Activated CD4-positive, CD25-positive, alpha-beta regulatory T cell treated with anti-CD3 and anti-CD28 coated beads, Interleukin-2, amount 50 U/mL, for 24 hours (primary cell): Measurements from ENCODE around the gene AHI1.
"Not testable (repeated sequence)": the region's sequence is repeated elsewhere in the genome, so short reads cannot be mapped to it uniquely, and the experiment has no call there.

Source experiments
- ATAC-seq, 2 donors: fragments of 150-1000 bp; cut with Tn5 transposase; one replicate each; pipeline ENCODE4 v1.10.0; 2021; ENCODE audit warnings: mild to moderate bottlenecking in 1 of 2, moderate library complexity in 1 of 2

AHI1 gene

DNA sequence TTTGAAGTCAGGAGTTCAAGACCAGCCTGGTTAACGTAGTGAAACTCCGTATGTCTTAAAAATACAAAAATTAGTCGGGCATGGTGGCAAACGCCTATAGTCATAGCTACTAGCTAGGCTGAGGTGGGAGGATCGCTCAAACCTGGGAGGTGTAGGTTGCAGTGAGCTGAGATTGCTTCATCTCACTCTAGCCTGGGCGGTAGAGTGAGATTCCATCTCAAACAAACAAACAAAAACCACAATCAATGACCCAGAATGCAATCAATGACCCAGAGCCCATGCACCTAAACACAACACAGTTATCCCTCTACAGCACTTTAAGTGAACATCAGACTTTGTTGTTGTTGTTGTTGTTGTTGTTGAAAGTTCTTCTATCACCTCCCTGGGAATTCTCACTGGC is 238.6 kb downstream of the AHI1 start:
- ATAC-seq, result no peak

DNA sequence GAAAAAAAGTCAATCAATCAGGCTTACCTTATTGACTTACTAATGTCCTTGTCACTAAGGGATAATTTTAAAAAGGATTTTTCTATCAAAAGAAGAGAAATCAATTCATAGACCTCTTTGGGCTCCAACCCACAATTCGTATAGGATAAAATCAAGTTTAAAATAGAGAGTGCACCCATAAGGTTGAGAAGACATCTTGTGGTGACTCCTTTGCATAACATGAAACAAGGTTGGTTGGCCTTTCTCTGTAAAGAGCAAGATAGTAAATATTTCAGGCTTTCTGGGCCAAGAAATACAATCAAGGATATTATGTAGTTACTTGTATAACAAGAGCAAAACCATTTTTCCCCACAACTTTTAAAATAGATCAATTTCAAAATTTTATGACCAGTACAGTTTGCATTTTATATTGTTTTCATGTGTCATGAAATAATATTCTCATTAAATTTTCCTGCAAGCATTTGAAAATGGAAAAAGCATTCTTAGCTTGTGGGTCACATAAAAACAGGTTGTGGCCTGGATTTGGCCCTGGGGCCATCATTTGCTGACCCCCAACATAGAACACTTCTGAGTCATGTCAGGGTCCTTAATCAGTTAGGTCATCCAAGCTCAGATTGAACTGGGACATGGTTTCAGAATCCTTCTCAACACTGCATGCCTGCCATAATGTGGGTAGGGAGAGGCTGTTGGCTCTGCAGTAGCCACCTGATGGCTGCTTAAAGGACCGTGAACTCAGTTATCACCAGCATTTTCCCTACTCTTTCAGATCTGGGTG is 239.7 kb downstream of the AHI1 start:
- ATAC-seq, result no peak

DNA sequence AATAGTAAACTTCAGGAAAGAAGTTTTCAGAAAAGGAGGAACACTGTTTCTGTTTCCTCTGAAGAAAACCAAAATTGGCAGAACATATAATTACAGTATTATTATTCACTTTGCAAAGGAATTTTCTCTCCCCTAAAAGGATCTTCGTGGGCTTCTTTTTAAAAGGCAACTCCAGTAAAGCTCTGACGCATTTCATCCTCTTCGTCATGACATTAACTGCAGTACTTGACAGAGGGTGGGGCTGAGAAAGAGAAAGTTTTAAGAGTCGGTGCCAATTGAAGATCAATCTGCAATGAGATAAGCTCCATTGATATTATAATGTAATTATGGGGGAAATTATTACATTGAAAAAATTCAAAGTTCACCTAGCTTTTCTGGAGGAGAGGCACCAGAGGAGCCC is 240.7 kb downstream of the AHI1 start:
- ATAC-seq, result no peak

DNA sequence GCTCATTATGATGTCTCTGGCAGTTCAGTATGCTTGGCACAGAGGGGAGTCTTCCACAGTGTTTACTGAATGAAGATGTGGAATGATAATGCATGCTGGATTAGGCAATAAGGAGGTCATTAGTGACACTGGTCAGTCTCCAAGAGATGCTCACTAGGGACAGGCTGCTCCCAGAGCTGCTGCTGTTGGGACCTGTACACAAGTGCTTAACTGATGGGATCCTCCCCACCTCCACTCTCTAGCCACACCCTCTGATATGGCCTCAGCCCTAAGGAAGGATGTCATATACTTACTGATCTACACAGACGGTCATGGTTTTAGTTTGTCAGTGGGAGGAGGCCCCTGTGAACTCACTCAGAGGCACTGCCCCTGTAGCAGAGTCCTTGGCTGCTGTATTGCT is 243.1 kb downstream of the AHI1 start:
- ATAC-seq, result no peak

DNA sequence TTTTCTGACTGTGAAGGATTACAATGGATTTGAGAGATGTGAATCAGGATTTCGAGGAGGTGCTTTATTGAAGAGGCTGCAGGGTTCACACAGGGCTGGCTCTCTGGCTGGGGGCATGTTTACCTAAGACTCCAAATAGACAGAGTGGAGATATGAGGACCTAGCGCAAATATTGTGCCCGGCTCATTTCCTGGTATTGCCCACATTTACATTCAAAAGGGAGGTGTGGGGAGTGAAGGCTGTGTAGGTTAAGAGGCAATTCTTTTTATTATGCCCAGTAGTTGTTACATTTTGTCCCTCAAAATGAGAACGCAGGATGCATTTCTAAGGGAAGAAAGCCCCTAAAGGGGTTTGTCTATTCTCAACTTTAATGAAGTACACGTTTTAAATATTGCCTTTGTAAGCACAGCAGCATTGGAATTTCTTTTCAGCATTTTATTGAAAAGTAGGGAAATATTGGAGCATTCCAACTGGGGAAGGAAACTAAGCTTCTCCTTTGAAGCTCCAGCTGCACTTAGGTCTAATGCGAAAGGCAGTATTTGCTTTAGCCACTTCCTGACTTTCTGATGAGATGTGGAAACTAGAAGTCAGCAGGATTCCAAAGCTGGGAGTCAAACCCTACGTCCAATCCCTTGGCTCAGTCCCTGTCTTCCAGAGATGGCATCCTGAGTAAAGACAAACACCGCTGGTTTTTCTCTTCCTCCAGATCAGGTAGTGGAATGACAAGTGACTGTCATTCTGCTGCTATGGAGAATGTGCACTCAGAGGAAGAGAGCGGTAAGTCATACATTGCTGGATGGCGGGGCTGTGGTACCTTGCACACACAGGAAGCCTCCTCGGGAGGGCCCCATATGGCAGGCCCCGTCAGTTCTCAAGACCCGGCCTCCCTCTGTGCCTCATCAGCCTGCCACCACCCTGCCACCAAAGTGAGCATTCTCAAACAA is 245.8 kb downstream of the AHI1 start:
- ATAC-seq, result no peak

DNA sequence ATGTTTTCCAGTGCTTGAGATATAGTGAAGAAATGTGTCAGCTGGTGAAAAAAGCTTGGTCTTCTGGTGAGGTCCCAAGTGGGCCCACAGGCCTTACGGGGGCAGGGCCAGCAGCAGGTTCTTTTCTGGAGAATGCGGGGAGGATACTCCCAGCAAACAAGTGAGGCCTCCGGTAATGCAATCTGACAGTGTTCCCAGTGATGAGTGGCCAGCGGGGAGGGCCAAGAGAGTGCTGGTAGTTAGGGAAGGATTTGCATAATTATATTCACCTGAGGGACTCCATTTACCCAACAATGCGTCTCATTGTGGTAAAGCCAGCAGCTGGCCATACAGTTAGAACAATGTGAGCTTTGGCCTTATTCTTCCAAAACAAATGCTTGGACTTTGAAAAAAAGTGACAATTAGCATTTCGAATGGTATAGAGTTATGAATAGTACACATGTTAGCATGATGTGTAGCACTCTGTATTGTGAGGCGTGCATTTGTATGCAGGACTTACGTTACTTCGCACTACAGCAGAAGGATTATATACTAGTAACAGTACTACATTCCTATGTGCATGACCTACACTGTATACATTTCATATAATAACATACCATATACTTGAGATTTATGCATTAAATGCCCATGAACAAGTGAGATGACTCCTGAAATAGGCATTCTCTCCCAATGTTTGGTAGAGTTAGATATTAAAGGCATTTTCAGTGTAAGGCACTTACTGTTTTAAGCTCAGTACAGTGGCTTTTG is 246.6 kb downstream of the AHI1 start:
- ATAC-seq, result no peak

DNA sequence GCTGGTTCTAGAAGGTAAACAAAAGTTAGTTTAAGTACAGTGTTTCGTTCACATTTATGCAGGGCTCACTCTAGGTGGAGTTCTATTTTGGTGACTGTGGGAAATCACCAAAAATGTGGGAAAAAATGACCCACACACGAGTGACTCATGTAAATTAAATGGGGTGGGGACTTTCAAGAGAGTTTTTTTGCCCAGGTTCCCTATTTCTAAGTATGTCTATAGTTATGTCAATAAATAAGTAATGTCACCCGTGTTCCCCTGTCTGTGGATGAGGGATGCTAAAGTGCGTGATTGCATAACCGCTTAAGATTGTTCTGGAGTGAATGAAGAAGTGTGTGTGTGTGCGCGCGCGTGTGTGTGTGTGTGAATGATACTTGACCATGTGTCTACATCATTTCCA is 247.3 kb downstream of the AHI1 start:
- no peak for ATAC-seq

DNA sequence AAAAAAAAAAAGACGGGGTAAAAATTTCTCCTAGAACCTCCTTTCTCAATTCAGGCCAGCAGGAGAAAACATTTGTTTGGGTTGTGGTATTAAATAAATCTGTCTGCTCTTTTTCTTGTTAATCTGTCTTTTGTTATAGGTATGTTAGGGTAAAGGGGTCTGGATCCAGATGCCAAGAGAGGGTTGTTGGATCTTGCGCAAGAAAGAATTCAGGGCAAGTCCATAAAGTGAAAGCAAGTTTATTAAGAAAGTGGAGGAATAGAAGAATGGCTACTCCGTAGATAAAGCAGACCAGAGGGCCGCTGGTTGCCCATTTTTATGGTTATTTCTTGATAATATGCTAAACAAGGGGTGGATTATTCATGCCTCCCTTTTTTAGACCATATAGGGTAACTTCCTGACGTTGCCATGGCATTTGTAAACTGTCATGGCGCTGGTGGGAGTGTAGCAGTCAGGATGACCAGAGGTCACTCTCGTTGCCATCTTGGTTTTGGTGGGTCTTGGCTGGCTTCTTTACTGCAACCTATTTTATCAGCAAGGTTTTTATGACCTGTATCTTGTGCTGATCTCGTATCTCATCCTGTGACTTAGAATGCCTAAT is 251.0 kb downstream of the AHI1 start:
- not testable (repeated sequence) for ATAC-seq

DNA sequence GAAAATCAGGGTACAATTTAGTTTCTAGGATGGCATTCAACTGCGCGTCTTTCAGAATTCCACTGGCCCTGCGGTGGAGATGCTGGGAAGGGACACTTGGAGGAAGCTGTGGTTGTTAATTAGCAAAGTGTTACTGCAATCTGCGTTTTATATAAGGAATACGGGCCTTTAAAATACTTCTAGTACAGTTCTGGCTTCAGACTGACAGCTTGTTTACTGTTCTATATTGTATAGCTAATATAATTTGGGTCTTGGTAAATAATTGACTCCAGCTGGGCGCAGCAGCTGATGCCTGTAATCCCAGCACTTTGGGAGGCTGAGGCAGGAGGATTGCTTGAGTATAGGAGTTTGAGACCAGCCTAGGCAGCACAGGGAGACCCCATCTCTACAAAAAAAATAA is 252.7 kb downstream of the AHI1 start:
- no peak for ATAC-seq

DNA sequence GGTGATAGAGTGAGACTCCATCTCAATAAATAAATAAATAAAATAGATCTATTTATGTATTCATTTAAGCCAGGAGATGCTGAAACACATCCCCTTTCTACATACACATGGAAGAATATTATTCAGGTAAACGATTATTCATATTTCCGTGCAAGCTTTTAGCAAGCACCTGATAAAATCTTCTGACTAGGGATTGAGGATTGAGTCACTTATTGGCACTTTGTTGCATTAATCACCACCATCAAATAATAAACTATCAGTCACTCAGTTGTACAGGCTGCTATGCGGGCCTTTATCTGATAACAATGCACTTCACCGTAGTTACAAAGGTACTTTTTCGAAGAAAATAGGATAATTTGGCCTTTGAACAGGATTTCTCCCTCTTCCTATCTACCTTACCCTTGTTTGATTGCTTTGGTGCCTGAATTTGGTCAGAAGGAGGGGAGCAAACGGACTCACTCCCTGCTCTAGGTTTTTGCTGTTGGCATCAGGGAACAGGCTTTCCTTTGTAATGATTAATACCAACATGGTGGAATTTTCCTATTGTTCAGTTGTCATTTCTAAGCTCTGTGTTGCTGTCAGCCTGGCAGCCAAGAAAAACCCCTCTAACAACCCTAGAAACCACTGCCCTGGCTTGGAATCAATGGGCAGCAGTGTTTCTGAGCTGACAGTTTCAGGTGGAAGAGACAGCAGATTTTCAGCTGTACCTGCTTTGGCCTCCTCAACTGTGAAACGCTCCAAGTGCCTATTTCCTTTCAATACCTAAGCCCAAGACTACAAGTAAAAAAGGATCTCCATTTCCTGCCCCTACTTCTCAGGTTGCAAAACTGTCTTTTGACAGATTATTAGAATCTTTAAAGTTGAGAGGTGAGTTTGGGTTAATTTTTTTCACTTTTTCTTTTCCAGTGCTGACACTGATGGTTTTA is 253.4 kb downstream of the AHI1 start:
- no peak for ATAC-seq

DNA sequence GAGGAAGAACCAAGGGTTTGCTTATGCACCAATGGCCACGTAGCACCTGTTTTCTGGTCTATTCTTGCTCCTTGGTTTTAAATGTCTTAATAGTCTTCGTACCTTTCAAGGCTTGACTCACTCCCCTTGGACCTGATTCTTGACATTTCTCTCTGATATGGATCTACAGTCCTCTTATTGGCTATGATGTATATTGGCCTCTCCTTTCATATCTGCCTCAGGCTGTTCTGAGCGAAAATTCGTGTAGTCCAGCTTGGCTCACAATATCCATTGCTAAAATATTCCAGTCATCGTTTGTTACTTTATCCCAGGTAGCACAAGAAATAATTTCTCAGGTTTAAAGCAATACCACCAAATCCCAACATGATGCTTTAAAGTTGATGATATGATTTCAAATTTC is 256.8 kb downstream of the AHI1 start:
- ATAC-seq, result no peak

DNA sequence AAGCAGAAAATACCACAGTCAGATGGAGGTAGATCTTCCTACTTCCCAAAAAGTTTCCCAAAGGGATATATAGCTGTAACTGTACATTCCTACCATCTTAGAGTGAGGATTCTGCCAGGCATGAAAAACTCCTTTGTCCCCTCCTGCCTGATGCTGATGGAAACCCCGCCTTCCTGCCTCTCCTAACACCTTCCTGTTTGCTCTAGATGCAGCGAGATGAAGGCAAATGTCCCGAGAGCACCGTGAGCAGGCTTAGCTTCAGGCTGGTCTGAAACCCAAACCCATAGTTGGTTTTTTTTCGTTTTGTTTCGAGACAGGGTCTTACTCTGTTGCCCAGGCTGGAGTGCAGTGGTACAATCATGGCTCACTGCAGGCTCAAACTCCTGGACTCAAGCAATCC is 260.8 kb downstream of the AHI1 start:
- no peak for ATAC-seq

DNA sequence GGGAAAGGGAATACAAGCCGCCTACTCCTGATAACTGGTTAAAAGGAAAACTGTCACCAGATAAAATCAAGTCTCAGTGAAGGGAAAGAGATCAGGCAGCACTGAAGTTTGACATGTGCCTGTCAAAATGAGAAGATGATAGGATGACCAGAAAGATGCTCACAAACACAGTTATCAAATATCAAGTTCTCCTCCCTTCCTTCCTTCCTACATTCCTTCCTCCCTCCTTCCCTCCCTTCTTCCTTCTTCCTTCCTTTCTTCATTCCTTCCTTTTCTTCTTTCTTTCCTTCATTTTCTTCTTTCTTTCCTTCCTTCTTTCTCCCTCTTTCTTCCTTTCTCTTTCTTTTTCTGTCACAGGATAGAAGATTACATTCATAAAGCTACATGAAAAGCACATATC is 261.2 kb downstream of the AHI1 start:
- ATAC-seq, result no peak

DNA sequence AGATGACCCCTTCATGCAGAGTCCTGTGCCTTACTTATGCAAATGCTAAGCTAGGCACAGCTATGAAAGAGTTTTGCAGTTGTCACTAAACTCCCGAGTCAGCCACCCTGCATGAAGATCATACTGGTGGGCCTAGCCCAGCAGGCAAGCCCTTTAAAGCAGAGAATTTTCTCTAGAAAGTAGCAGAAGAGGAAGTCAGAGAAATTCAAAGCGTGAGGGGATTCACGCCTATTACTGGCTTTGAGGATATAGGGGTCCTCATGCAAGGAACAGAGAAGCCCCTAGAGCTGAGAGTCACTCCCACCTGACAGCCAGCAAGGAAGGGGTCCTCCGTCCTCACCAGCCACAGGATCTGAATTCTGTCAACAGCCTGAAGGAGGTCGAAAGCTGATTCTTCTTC is 261.8 kb downstream of the AHI1 start:
- ATAC-seq, result no peak

DNA sequence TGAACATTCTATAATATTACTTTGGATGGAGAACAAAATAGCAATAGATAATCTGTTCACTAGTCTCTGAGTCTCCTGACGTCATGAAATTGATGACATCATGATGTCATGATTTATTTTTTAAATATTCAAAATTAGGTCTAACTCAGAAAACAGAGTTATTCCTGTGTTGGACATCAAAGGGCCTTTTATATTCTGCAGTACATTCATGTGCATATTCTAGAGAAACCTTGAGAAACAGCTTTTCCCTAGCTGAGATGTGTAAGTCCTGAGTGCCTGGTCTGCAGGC is 263.1 kb downstream of the AHI1 start:
- no peak for ATAC-seq

DNA sequence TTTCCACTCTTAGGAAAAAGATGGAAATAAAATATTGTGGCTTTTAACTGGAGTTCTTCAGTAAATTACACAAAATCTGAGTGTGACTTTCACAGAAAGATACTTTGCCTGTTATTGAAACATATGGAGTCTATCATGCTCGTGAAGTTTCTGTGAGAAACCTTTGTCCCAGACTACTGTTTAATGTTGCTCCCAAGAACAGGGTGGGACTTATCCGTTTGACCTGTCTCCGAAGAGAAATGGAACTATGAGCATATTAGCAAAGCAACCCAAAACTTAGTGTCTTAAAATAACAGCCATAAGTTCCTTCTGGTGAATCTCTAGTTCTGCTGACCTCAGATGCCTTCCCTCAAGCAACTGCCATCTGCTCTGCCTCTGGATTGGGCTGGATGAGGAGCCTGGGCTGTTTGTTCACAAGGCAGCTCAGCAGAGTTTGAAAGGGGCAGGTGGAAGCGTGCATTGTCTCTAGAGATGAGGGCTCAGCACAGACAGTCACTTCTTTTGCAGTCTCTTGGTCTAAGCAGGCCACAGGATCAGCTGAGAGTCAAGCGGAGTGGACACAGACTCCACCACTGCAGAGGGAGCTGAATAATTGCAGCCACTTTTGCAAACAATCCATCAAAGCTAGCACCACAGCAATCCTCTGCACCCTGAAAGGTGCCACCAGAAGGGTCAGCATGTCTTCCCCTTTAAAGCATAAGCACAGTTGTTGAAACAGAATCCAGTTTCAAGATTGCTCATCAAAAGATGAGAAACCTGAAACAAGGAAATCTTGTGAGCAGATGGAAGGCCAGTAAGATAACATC is 263.7 kb downstream of the AHI1 start:
- no peak for ATAC-seq
